GM12878 (cell line): ENCODE results near the gene NPAS4.

Source experiments
- CEBPB ChIP-seq, 2 experiments: fragments of 150-350 bp in 1 of 2; IDR thresholded peaks; 2 replicates each; pipeline ENCODE4 v1.6.1; 2012 to 2014; ENCODE audit warnings: low read depth in 2 of 2, low read length in 2 of 2, borderline replicate concordance in 1 of 2, inconsistent platforms in 1 of 2
- CHD1 ChIP-seq: IDR thresholded peaks from 2 replicates; pipeline ENCODE4 v1.6.1; 2012; ENCODE audit warnings: low read depth, low read length, improper control_type of control experiment
- CREB1 ChIP-seq: IDR thresholded peaks from 2 replicates; pipeline ENCODE4 v1.6.1; 2012; ENCODE audit warnings: low read depth, mild to moderate bottlenecking, inconsistent platforms
- CTCF ChIP-seq, 3 experiments: IDR thresholded peaks in 2 of 3; conservative IDR thresholded peaks in 1 of 3; 2 replicates each; pipeline ENCODE4 v1.5.1; 2011; ENCODE audit warnings: low read depth in 3 of 3, low read length in 3 of 3, mild to moderate bottlenecking in 3 of 3, control low read depth in 2 of 3, moderate library complexity in 2 of 3, inconsistent platforms in 1 of 3, mixed read lengths in 1 of 3; ENCODE audit not compliant: control insufficient read depth in 2 of 3, insufficient read depth in 1 of 3; ENCODE audit errors: extremely low read depth in 1 of 3
- EP300 ChIP-seq, 2 experiments: fragments of 150-350 bp in 1 of 2; IDR thresholded peaks; 2 replicates each; pipeline ENCODE4 v1.6.1; 2011 to 2012; ENCODE audit warnings: low read depth in 2 of 2, low read length in 2 of 2, borderline replicate concordance in 1 of 2, improper control_type of control experiment in 1 of 2, inconsistent platforms in 1 of 2; ENCODE audit not compliant: control insufficient read depth in 1 of 2
- EZH2 ChIP-seq: IDR thresholded peaks from 2 replicates; pipeline ENCODE4 v1.6.1; 2012; ENCODE audit warnings: low read depth, mild to moderate bottlenecking, control low read depth, inconsistent platforms, low read length, borderline replicate concordance; ENCODE audit not compliant: control insufficient read depth
- FOXM1 ChIP-seq: IDR thresholded peaks from 2 replicates; pipeline ENCODE4 v1.6.1; 2012; ENCODE audit warnings: low read depth, mild to moderate bottlenecking, inconsistent platforms, low read length, moderate library complexity
- MTA3 ChIP-seq: IDR thresholded peaks from 2 replicates; pipeline ENCODE4 v1.6.1; 2012; ENCODE audit warnings: low read length, inconsistent platforms, borderline replicate concordance
- POLR2AphosphoS5 ChIP-seq: IDR thresholded peaks from 2 replicates; pipeline ENCODE4 v1.6.1; 2011; ENCODE audit warnings: mild to moderate bottlenecking, low read length, inconsistent platforms
- SP1 ChIP-seq: IDR thresholded peaks from one replicate; pipeline ENCODE4 v1.6.1; 2011; ENCODE audit warnings: low read depth, low read length
- TCF12 ChIP-seq: IDR thresholded peaks from 2 replicates; pipeline ENCODE4 v1.6.1; 2011; ENCODE audit warnings: low read depth, mild to moderate bottlenecking, low read length
- TF ChIP-seq, protein P1 (sequence below): IDR thresholded peaks from 2 replicates; pipeline ENCODE4 v1.6.1; 2011; ENCODE audit warnings: borderline replicate concordance, low read depth, mild to moderate bottlenecking, moderate library complexity, low read length; ENCODE audit not compliant: insufficient read depth, poor library complexity, severe bottlenecking
- TF ChIP-seq, protein P2 (sequence below): fragments of 450-650 bp; IDR thresholded peaks from 2 replicates; pipeline ENCODE4 v1.6.1; 2017; ENCODE audit warnings: mild to moderate bottlenecking
- TF ChIP-seq, protein P3 (sequence below): fragments of 450-650 bp; IDR thresholded peaks from 2 replicates; pipeline ENCODE4 v1.6.1; 2017; ENCODE audit warnings: mild to moderate bottlenecking, moderate library complexity

DNA sequence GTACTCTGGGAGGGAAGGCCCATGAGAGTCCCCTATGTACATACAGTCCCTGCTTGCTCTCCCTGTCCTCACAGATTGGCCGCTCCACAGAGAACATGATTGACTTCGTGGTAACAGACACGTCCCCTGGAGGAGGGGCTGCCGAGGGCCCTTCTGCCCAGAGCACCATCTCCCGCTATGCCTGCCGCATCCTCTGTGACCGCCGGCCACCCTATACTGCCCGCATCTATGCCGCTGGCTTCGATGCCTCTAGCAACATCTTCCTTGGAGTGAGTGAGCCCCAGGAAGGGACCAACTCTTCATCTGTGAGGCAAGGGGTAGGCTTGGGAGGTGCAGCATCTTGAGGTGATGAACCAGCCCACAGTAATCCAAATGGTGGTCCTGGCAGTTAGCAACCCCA is 52.3 kb downstream of the NPAS4 start:
- TF ChIP-seq CTCF (IDR thresholded peaks at IDR 0.05 in 2 of 3, conservative IDR thresholded peaks at IDR 0.05 in 1 of 3; ENCODE audit: control insufficient read depth in 2 of 3, extremely low read depth in 1 of 3, insufficient read depth in 1 of 3, low read depth in 3 of 3, low read length in 3 of 3), result no peak
- no peak for TF ChIP-seq EZH2
- no peak for TF ChIP-seq SP1
- no peak for TF ChIP-seq CHD1
- no peak for TF ChIP-seq POLR2AphosphoS5
- no peak for TF ChIP-seq EP300 (IDR thresholded peaks at IDR 0.05; ENCODE audit: borderline replicate concordance in 1 of 2, control insufficient read depth in 1 of 2, low read depth in 2 of 2, low read length in 2 of 2)
- TF ChIP-seq CEBPB (IDR thresholded peaks at IDR 0.05; ENCODE audit: borderline replicate concordance in 1 of 2, low read depth in 2 of 2, low read length in 2 of 2), result no peak
- no peak for TF ChIP-seq CREB1
- TF ChIP-seq TCF12, result no peak
- TF ChIP-seq, protein P1, sequence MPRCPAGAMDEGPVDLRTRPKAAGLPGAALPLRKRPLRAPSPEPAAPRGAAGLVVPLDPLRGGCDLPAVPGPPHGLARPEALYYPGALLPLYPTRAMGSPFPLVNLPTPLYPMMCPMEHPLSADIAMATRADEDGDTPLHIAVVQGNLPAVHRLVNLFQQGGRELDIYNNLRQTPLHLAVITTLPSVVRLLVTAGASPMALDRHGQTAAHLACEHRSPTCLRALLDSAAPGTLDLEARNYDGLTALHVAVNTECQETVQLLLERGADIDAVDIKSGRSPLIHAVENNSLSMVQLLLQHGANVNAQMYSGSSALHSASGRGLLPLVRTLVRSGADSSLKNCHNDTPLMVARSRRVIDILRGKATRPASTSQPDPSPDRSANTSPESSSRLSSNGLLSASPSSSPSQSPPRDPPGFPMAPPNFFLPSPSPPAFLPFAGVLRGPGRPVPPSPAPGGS, result no peak
- TF ChIP-seq, protein P2, sequence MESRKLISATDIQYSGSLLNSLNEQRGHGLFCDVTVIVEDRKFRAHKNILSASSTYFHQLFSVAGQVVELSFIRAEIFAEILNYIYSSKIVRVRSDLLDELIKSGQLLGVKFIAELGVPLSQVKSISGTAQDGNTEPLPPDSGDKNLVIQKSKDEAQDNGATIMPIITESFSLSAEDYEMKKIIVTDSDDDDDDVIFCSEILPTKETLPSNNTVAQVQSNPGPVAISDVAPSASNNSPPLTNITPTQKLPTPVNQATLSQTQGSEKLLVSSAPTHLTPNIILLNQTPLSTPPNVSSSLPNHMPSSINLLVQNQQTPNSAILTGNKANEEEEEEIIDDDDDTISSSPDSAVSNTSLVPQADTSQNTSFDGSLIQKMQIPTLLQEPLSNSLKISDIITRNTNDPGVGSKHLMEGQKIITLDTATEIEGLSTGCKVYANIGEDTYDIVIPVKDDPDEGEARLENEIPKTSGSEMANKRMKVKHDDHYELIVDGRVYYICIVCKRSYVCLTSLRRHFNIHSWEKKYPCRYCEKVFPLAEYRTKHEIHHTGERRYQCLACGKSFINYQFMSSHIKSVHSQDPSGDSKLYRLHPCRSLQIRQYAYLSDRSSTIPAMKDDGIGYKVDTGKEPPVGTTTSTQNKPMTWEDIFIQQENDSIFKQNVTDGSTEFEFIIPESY, result no peak
- no peak for TF ChIP-seq MTA3
- no peak for TF ChIP-seq FOXM1
- TF ChIP-seq, protein P3, sequence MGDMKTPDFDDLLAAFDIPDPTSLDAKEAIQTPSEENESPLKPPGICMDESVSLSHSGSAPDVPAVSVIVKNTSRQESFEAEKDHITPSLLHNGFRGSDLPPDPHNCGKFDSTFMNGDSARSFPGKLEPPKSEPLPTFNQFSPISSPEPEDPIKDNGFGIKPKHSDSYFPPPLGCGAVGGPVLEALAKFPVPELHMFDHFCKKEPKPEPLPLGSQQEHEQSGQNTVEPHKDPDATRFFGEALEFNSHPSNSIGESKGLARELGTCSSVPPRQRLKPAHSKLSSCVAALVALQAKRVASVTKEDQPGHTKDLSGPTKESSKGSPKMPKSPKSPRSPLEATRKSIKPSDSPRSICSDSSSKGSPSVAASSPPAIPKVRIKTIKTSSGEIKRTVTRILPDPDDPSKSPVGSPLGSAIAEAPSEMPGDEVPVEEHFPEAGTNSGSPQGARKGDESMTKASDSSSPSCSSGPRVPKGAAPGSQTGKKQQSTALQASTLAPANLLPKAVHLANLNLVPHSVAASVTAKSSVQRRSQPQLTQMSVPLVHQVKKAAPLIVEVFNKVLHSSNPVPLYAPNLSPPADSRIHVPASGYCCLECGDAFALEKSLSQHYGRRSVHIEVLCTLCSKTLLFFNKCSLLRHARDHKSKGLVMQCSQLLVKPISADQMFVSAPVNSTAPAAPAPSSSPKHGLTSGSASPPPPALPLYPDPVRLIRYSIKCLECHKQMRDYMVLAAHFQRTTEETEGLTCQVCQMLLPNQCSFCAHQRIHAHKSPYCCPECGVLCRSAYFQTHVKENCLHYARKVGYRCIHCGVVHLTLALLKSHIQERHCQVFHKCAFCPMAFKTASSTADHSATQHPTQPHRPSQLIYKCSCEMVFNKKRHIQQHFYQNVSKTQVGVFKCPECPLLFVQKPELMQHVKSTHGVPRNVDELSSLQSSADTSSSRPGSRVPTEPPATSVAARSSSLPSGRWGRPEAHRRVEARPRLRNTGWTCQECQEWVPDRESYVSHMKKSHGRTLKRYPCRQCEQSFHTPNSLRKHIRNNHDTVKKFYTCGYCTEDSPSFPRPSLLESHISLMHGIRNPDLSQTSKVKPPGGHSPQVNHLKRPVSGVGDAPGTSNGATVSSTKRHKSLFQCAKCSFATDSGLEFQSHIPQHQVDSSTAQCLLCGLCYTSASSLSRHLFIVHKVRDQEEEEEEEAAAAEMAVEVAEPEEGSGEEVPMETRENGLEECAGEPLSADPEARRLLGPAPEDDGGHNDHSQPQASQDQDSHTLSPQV, result no peak
